GM12878 (cell line): ENCODE results near the gene RCBTB2. TPM values are rescaled to one million over a fixed set of nuclear protein-coding genes. Genes with fewer than 3 reads are reported as not detected.

Experiments used
- BCL11A ChIP-seq: IDR thresholded peaks from 2 replicates; pipeline ENCODE4 v1.6.1; 2011; ENCODE audit warnings: low read depth, low read length
- BRCA1 ChIP-seq: IDR thresholded peaks from 2 replicates; pipeline ENCODE4 v1.6.1; 2011; ENCODE audit warnings: low read depth, low read length, improper control_type of control experiment
- CBFB ChIP-seq: IDR thresholded peaks from 2 replicates; pipeline ENCODE4 v1.6.1; 2016; ENCODE audit warnings: antibody characterized with exemption, low read depth
- CREB1 ChIP-seq: IDR thresholded peaks from 2 replicates; pipeline ENCODE4 v1.6.1; 2012; ENCODE audit warnings: low read depth, mild to moderate bottlenecking, inconsistent platforms
- EGR1 ChIP-seq, 2 experiments: IDR thresholded peaks; 1 replicate in 1 of 2; 2 replicates in 1 of 2; pipeline ENCODE4 v1.6.1; 2011 to 2012; ENCODE audit warnings: low read depth in 2 of 2, low read length in 2 of 2, borderline replicate concordance in 1 of 2, mild to moderate bottlenecking in 1 of 2, moderate library complexity in 1 of 2
- FOS ChIP-seq: IDR thresholded peaks from 3 replicates; pipeline ENCODE4 v1.6.1; 2011; ENCODE audit warnings: borderline replicate concordance; ENCODE audit not compliant: insufficient read length; ENCODE audit errors: extremely low read depth
- IRF4 ChIP-seq: IDR thresholded peaks from 2 replicates; pipeline ENCODE4 v1.6.1; 2011; ENCODE audit warnings: low read depth, low read length
- MEF2B ChIP-seq: fragments of 450-650 bp; IDR thresholded peaks from 2 replicates; pipeline ENCODE4 v1.6.1; 2018; ENCODE audit warnings: mild to moderate bottlenecking, moderate library complexity; ENCODE audit not compliant: partially characterized antibody, poor library complexity, severe bottlenecking
- MLLT1 ChIP-seq: fragments of 450-650 bp; IDR thresholded peaks from 2 replicates; pipeline ENCODE4 v1.6.1; 2016; ENCODE audit warnings: mild to moderate bottlenecking
- NFIC ChIP-seq: IDR thresholded peaks from 2 replicates; pipeline ENCODE4 v1.6.1; 2012; ENCODE audit warnings: low read depth, mild to moderate bottlenecking, inconsistent platforms, low read length, moderate library complexity
- POLR2A ChIP-seq: IDR thresholded peaks from 2 replicates; pipeline ENCODE4 v1.6.1; 2011; ENCODE audit warnings: low read depth, mild to moderate bottlenecking, low read length
- RAD21 ChIP-seq: IDR thresholded peaks from 2 replicates; pipeline ENCODE4 v1.6.1; 2011; ENCODE audit warnings: mild to moderate bottlenecking, low read depth, low read length, moderate library complexity; ENCODE audit not compliant: insufficient read depth
- SIX5 ChIP-seq: IDR thresholded peaks from 2 replicates; pipeline ENCODE4 v1.6.1; 2011; ENCODE audit warnings: mild to moderate bottlenecking, low read depth, low read length, moderate library complexity; ENCODE audit not compliant: severe bottlenecking
- ZBTB4 ChIP-seq: fragments of 450-650 bp; formaldehyde crosslinking; IDR thresholded peaks from 2 replicates; pipeline ENCODE4 v1.4.0; 2022; ENCODE audit warnings: mild to moderate bottlenecking, moderate library complexity
- ZNF384 ChIP-seq: IDR thresholded peaks from 2 replicates; pipeline ENCODE4 v1.6.1; 2012; ENCODE audit warnings: low read depth, mild to moderate bottlenecking, low read length, improper control_type of control experiment, borderline replicate concordance
- polyA plus RNA-seq, 11 experiments: library from polyadenylated mRNA; depleted of rRNA in 4 of 11; unstranded in 6 of 11; stranded (reverse) in 5 of 11; fragments of >200 nt; fragmentation: Nextera tagmentation in 4 of 11; fragmentation: Illumina TruSeq in 1 of 11; extraction: Ambion mirVana in 4 of 11; extraction: Trizol in 1 of 11; gene quantifications; 1 replicate in 1 of 11; 2 replicates in 10 of 11; pipeline versions ENCODE4 v1.2.1 to v1.2.3, GENCODE V29; 2011 to 2016; ENCODE audit warnings: inconsistent platforms in 2 of 11, missing spikeins in 2 of 11, low read depth in 1 of 11
- total RNA-seq, 4 experiments: library from RNA; depleted of rRNA in 3 of 4; stranded (reverse); fragments of >200 nt in 3 of 4; fragmentation: Illumina TruSeq in 1 of 4; extraction: Trizol in 1 of 4; gene quantifications; 2 replicates each; pipeline versions ENCODE4 v1.2.1 to v1.2.3, GENCODE V29; 2013 to 2021
- TF ChIP-seq, protein P1 (sequence below): fragments of 450-650 bp; IDR thresholded peaks from 2 replicates; pipeline ENCODE4 v1.6.1; 2017; ENCODE audit warnings: mild to moderate bottlenecking, low read depth, inconsistent platforms; ENCODE audit not compliant: poor library complexity, severe bottlenecking
- TF ChIP-seq, protein P2 (sequence below): IDR thresholded peaks from 2 replicates; pipeline ENCODE4 v1.6.1; 2011; ENCODE audit warnings: low read depth, mild to moderate bottlenecking, low read length, moderate library complexity, borderline replicate concordance; ENCODE audit errors: extremely low read depth

Gene RCBTB2
- total and polyA plus RNA-seq, 10 of the 15 experiments (the other 5 are each of a cell fraction or from before 2014, with no cell fraction given) = 5.0 to 16.0 (median 8.5) TPM

DNA sequence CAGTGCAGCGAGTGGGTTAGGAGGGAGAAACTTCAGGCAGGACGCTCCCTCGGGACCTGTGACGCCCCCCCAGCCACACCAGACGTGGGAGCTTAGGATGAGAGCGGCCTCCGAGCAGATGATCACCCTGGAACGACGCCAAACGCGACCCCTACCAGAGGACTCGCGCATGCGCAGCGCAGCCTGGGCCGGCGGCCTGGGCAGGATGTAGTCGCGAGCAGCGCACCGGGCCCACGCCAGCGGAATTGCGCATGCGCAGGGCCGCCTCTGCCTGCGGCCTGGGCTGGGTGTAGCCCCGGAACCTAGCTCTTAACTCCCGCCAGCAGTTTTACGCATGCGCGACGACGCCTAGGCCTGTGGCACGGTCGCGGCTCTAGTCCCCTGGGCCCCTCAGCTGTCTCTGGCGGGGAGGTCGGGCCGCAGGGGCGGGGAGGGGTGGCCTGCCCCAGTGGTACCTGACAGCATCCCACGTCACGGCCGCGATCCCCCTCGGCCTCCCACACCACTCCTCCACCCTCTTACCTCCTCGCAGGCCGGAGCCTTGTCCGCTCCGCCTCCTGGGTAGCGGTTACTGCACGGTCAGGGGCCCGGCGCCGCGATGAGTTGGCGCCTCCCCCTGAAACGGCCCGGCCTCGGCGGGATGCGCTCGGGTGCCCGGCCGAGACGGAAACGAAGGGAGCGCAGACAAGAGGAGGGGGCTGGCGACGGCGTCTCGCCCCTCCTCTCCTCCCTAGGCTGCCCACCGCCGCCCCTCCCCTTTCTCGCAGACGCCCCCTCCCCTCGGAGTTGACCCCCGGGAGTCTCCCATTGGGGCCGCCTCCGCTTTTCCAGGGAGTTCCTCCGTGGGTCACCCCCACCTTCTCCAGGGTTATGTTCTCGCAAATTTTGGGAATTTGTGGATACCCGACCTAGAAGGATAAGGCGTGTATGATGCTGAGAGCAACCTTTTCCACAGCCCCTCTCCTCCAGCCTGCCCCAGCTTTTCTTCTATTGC lies at the start of gene RCBTB2 (continued):
- no peak for TF ChIP-seq ZBTB4 (CRISPR knock-in tag)
- TF ChIP-seq FOS = no peak
- TF ChIP-seq MLLT1 = 0 out of 2 replicates have a peak, but pooled peaks have one; percentile 8
- no peak for TF ChIP-seq NFIC
- no peak for TF ChIP-seq ZNF384
- peak; percentile 90 for TF ChIP-seq MEF2B
- no peak for TF ChIP-seq BCL11A
- peak; percentile 77; the same call in 1 of the 2 replicates for TF ChIP-seq CREB1
- no peak for TF ChIP-seq SIX5
- TF ChIP-seq, protein P1, sequence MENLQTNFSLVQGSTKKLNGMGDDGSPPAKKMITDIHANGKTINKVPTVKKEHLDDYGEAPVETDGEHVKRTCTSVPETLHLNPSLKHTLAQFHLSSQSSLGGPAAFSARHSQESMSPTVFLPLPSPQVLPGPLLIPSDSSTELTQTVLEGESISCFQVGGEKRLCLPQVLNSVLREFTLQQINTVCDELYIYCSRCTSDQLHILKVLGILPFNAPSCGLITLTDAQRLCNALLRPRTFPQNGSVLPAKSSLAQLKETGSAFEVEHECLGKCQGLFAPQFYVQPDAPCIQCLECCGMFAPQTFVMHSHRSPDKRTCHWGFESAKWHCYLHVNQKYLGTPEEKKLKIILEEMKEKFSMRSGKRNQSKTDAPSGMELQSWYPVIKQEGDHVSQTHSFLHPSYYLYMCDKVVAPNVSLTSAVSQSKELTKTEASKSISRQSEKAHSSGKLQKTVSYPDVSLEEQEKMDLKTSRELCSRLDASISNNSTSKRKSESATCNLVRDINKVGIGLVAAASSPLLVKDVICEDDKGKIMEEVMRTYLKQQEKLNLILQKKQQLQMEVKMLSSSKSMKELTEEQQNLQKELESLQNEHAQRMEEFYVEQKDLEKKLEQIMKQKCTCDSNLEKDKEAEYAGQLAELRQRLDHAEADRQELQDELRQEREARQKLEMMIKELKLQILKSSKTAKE = no peak
- no peak for TF ChIP-seq CBFB
- no peak for TF ChIP-seq BRCA1
- TF ChIP-seq POLR2A = peak; percentile 90
- TF ChIP-seq EGR1 (IDR thresholded peaks at IDR 0.05; ENCODE audit: borderline replicate concordance in 1 of 2, low read depth in 2 of 2, low read length in 2 of 2) = peak in 1 of 2 experiments; percentile 29; a peak in 1 of 3 replicates
- no peak for TF ChIP-seq RAD21
- TF ChIP-seq, protein P2, sequence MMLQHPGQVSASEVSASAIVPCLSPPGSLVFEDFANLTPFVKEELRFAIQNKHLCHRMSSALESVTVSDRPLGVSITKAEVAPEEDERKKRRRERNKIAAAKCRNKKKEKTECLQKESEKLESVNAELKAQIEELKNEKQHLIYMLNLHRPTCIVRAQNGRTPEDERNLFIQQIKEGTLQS = no peak
- no peak for TF ChIP-seq IRF4
